ENCODE measurements around the gene TMEM252. TPM values are rescaled to one million over a fixed set of nuclear protein-coding genes. Genes with fewer than 3 reads are reported as not detected.

TMEM252 gene
- not detected in 5 replicates for total RNA-seq (2022; extraction: Qiagen RNA extraction)

GRCh38 chr9:68540712-68541535 is at the start of gene TMEM252:
TMEM252 (minus strand) TSS chr9:68540883; CDS start chr9:68540814, 69 bp downstream.

Other genes starting within 250 kb of the TMEM252 start
- 0.06 to 0.18 TPM (median 0.06 TPM) in 3 of 5 replicates, not detected in the others for gene FOXD4L3, start 238.0 kb downstream of the TMEM252 start, total RNA-seq (2022; extraction: Qiagen RNA extraction)
- gene PGM5, start 184.3 kb downstream of the TMEM252 start, total RNA-seq (2022; extraction: Qiagen RNA extraction) = 0.09 TPM in 1 of 5 replicates, not detected in the others
- 0.02 TPM in 1 of 5 replicates, not detected in the others for gene PIP5K1B, start 164.4 kb upstream of the TMEM252 start, total RNA-seq (2022; extraction: Qiagen RNA extraction)